COR-L47 (cell line): Measurements from ENCODE around the gene VKORC1.

ENCODE experiments used
- DNase-seq: peaks from one replicate; lab custom pipeline; 2025; lab: John Stamatoyannopoulos, UW

VKORC1 gene

DNA sequence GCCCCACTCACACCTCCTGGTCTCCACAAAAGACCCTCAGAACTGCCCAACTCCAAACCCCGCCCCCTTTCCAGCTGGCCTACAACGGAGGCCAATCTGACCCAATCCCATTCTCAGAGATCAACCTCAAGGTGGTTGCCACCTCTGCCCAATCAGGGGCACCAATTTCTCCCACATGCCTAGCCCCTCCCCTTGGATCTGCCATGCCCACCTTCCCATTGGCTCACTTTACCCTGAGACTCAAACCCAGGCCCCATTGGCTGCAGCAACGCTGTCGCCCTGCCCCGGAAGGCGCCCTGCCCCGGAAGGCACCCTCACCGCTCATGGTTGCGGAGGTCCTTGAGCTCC, 31.1 kb downstream of the VKORC1 start:
- no peak for DNase-seq

DNA sequence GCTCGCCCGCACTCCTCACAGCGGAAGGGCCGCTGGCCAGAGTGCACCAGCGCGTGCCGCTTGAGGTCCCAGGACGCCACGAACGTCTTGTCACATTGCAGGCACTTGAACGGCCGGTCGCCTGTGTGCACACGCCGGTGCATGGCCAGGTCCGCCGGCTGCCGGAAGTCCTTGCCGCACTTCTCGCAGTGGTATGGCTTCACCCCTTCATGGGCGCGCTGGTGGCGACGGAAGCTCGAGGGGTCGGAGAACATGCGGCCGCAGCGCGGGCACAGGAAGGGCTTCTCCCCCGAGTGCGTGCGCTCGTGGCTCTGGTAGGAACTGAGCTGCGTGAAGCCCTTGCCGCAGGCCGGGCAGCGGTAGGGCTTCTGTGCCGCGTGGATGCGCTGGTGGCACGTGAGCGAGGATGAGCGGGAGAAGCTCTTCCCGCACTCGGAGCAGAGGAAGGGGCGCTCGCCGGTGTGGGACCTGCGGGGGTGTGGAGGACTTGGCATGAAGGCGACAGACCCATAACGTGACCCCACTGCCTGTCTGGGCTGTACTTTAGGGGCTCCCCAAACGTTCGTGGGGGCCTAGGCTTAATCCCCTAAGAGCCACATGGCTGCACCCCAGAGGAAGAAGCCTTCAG, 32.7 kb downstream of the VKORC1 start:
- DNase-seq: no peak

DNA sequence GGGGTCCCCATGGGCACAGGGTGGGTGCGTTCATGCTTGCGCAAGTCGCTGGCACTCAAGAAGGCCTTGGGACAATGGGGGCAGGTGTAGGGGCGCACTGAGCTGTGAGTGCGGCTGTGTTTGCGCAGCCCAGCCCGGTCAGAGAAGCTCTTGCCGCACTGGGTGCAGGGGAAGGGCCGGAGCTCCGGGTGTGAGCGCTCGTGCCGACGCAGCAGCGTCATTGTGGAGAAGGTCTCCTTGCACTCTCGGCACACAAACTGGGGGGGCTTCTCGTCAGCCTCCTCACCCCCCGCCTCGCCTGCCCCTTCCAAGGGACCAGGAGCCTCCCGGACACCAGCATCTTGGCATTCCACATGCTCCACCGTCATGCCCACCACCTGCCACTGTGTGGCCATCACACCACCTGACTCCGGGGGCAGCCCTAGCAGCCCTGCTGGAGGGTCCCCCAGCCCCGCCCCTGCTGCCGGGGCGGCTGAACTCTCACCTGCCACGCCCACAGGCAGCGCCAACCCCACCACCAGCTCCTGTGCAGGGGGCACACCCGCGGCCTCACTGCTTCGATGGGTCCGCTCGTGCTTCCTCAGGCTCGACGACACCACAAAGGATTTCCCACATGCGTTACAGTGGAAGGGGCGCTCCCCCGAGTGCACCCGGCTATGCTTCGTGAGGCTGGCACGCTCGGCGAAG, 33.3 kb downstream of the VKORC1 start:
- DNase-seq: no peak

DNA sequence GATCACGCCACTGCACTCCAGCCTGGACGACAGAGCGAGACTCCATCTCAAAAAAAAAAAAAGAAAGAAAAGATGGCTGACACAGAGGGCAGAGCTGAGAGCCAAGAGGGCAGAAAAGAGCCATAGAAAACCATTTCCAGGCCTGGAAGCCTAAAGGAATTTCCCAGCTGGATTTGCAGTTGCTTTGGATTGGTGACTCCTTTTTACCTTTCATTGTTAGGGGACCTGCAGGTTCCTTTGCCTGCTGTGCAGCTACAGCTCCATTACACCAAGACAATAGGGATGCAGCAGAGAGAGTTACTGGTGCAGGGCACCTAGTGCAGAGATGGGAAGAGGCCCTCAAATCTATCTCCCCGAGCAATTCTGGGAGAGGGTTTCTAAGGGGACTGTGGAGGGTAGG, 39.0 kb downstream of the VKORC1 start:
- DNase-seq: no peak

DNA sequence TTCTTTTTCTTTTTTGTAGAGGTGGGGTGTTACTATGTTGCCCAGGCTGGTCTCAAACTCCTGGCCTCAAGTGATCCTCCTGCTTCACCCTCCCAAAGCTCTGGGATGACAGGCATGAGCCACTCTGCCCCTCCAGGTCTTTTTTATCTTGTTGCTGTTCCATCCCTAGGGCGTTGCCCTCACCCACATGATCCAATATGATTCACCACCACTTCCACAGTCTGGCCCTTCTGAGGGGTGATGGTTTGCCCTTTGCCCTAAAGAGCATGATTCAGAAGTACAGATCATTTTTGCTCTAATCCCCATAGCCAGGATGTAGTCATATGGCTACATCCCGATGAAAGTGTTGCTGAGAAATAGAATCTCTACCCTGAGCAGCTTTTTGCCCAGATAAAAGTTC, 42.5 kb downstream of the VKORC1 start:
- DNase-seq: no peak

DNA sequence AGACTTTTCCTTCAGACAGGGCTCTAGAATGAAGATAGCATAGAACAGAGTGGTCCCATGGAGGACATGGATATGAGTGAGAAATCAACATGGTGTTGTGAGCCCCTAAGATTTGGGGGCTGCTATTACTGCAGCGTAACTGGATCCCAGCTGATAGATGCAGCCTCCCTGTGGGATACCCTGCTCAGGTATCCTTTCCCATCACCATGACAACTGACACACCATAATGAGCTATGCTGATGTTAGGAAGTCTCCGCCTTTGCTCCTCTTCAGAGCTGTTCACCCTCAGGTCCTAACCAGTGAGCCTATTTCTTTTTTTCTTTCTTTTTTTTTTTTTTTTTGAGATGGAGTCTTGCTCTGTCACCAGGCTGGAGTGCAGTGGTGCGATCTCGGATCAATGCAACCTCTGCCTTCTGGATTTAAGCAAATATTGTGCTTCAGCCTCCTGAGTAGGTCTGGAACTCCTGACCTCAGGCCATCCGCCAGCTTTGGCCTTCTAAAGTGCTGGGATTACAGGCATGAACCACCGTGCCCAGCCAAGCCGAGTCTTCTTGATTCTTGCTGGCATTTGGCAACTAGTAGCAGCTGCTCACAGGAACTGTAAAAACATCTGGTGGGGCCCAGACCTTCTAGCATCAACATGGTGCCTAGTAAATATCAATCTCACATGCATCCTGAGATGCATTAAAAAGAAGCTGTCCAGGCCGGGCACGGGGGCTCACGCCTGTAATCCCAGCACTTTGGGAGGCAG, 44.1 kb downstream of the VKORC1 start:
- no peak for DNase-seq

DNA sequence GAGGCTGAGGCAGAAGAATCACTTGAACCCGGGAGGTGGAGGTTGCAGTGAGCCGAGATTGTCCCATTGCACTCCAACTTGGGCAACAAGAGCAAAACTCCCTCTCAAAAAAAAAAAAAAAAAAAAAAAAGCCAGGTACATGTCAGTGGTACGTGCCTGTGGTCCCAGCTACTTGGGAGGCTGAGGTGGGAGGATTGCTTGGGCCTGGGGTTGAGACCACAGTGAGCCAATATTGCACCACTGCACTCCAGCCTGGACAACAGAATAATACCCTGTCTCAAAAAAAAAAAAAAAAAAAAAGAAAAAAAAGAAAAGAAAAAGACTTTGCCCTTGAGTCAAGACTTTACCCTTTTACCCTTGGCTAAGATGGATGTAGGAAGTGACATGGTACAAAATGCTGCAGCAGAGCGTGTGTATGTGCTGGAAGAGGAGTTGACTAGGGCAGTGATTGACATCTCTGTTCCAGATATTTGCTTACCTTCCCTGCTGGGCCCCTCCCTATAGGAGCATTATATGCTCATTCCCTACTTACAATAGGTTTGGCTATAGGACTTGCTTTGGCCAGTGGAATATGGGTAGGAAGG, 50.6 kb downstream of the VKORC1 start:
- DNase-seq: no peak

DNA sequence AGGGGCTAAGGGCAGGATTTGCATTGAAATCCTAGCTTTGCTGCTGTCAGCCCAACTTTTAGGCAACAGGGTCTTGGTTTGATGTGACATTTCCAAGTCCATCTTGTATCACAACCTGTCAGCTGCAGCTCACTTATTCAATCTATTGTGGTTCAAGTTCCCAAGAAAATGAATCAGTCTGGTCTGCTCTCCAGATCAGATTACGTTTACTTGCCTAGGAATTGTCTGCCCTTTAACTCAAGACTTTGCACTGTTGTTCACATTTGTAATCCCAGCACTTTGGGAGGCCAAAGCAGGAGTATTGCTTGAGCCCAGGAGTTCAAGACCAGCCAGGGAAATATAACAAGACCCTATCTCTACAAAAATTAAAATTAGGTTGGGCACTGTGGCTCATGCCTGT, 51.2 kb downstream of the VKORC1 start:
- DNase-seq: no peak

DNA sequence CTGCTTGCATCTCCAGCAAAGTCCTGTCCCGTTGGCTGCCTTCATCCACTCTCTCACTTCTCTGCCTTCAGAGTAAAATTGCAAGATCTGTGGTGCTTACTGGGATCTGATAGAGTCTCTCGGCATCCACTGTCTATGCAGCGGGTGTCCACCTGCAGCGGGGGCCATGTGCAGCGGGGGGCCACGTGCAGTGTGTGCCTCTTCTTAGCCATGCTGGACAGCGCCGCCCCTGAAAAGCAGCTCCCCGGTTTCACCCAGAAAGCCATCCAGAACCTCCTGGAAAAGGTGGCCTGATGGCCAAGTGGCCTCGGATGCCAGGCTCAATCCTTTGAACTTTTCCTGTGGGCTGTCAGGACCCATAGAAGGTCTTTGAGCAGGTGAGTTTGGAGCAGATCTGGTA, 51.7 kb downstream of the VKORC1 start:
- DNase-seq: no peak
